ENCODE data around the gene ATP6AP1.

DNA sequence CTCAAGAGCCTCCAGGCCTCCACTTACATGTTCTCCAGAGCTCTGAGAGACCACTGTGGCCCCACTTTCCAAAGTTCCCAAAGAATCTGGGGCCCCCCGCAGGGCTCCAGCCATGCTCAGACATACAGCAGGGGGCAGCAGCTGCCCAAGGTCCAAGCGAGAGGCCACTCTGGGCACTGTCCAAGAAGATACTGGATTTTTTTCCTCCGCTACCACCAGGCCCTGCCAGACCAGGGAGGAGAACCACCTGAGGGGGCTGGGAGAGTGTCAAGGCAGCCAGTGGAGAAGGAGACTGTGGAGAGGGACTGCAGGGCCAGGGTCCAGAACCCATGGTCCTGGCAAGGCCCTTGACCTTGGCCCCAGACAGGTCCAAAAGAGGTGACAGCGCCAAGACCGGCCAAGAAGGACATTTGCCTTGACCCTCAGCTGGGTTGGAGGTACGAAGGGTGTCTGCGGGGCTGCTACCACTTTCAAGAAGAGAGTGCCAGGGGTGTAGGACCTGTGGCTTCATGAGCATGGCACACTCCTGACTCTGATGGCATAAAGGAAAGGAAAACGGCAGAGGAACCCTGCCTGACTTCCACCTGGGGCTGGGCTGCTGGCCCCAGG is 44.1 kb upstream of the ATP6AP1 start:
- no peak for TF ChIP-seq JUND (IDR thresholded peaks at IDR 0.05; ENCODE audit: low read depth, low read length)
- no peak for TF ChIP-seq POLR2AphosphoS5 (IDR thresholded peaks at IDR 0.05; ENCODE audit: low read length)
- TF ChIP-seq TCF12 (IDR thresholded peaks at IDR 0.05; ENCODE audit: low read depth, low read length): no peak
- TF ChIP-seq POLR2A (IDR thresholded peaks at IDR 0.05; ENCODE audit: low read depth, low read length): no peak
- no peak for TF ChIP-seq HCFC1 (IDR thresholded peaks at IDR 0.05; ENCODE audit: low read length)
- no peak for TF ChIP-seq EP300 (IDR thresholded peaks at IDR 0.05; ENCODE audit: borderline replicate concordance in 1 of 2, control insufficient read depth in 1 of 2, low read depth in 2 of 2, low read length in 2 of 2)
- no peak for TF ChIP-seq REST (IDR thresholded peaks at IDR 0.05; ENCODE audit: low read depth, low read length)
- TF ChIP-seq MXI1 (IDR thresholded peaks at IDR 0.05; ENCODE audit: low read depth, low read length): no peak
- no peak for TF ChIP-seq FOXM1 (IDR thresholded peaks at IDR 0.05; ENCODE audit: low read depth, low read length)
- TF ChIP-seq, protein P1, sequence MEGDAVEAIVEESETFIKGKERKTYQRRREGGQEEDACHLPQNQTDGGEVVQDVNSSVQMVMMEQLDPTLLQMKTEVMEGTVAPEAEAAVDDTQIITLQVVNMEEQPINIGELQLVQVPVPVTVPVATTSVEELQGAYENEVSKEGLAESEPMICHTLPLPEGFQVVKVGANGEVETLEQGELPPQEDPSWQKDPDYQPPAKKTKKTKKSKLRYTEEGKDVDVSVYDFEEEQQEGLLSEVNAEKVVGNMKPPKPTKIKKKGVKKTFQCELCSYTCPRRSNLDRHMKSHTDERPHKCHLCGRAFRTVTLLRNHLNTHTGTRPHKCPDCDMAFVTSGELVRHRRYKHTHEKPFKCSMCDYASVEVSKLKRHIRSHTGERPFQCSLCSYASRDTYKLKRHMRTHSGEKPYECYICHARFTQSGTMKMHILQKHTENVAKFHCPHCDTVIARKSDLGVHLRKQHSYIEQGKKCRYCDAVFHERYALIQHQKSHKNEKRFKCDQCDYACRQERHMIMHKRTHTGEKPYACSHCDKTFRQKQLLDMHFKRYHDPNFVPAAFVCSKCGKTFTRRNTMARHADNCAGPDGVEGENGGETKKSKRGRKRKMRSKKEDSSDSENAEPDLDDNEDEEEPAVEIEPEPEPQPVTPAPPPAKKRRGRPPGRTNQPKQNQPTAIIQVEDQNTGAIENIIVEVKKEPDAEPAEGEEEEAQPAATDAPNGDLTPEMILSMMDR (IDR thresholded peaks at IDR 0.05 in 2 of 3, conservative IDR thresholded peaks at IDR 0.05 in 1 of 3; ENCODE audit: control insufficient read depth in 2 of 3, extremely low read depth in 1 of 3, insufficient read depth in 1 of 3, low read depth in 3 of 3, low read length in 3 of 3): peak in 1 of 3 experiments; percentile 14; a peak in 1 of 6 replicates
- TF ChIP-seq E2F4 (IDR thresholded peaks at IDR 0.05; ENCODE audit: low read depth, low read length): no peak

All from GM12878 (cell line).